ENCODE measurements around the gene EHMT2.
"Not testable (repeated sequence)": the region's sequence is repeated elsewhere in the genome, so short reads cannot be mapped to it uniquely, and the experiment has no call there.

The EHMT2 gene

DNA sequence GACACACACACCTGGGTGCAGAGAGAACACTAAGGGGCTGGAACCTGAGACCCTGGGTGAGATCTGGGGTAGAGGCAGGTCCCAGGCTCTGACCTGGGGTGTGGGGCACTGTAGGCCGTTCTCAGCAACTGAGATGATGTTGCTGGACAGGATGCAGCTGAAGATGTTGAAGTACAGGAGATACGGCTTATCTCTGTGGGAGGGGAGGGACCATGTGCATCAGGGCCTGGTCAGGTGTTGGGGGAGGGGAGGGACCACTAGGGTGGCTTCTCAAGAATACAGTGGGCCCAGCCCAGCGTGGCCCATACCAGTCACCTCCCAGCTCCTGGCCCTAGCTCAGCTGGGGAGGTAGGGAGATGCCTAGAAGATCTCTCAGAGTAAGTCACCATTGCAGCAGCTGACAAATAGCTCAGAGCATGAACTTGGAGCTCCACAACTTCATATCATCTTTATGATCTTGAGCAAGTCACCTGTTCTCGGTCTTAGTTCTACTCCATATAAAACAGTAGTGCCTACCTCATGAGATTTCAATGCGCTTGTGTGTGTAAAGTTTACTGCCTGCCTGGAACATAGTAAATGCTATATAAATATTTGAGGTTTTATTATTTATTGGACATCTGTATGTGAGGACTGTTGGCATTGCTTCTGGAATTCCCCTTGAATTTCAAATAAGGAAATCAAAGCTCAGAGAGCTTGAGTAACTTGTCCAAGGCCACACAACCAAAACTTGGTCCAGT, 22.5 kb downstream of the EHMT2 start:
- no peak for DNase-seq (ENCODE audit: insufficient read length)

DNA sequence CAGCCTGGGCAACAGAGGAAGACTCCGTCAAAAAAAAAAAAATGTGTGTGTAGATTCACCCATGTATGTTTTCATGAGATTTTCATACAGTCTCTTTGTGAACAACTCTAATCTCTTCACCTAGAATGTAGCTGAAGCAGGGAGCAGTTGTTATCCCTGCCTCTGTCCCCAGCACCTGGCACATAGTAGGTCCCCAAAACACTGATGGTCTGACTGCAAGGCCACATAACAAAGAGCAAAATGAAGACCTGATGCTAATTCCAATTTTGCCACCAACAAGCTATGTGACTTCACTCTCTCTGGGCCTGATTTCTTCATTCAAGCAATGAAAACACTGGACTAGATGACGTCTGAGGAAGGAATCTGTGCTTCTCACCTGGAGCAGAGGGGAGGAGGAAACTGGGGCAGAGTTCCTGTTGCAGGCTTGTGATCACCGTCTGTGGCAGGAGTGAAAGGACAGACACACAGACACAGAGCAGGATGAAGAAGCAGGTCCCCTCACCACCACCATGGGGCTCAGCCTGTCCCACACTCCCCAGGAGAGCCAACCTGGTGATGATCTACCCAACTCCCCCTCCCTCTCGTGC, 23.3 kb downstream of the EHMT2 start:
- FAIRE-seq = no peak
- no peak for DNase-seq (ENCODE audit: insufficient read length)
- no peak for TF ChIP-seq POLR2AphosphoS5 (IDR thresholded peaks at IDR 0.05; ENCODE audit: low read depth, low read length)
- TF ChIP-seq POLR2A (IDR thresholded peaks at IDR 0.05; ENCODE audit: low read depth, low read length) = no peak
- no peak for TF ChIP-seq TAF1 (IDR thresholded peaks at IDR 0.05; ENCODE audit: borderline replicate concordance, low read depth, low read length)

More for the DNA sequence above, 22.5 kb downstream of the EHMT2 start:
- no peak for TF ChIP-seq TAF1 (IDR thresholded peaks at IDR 0.05; ENCODE audit: borderline replicate concordance, low read depth, low read length)
- TF ChIP-seq POLR2AphosphoS5 (IDR thresholded peaks at IDR 0.05; ENCODE audit: low read depth, low read length) = no peak
- no peak for TF ChIP-seq POLR2A (IDR thresholded peaks at IDR 0.05; ENCODE audit: low read depth, low read length)
- FAIRE-seq = no peak

DNA sequence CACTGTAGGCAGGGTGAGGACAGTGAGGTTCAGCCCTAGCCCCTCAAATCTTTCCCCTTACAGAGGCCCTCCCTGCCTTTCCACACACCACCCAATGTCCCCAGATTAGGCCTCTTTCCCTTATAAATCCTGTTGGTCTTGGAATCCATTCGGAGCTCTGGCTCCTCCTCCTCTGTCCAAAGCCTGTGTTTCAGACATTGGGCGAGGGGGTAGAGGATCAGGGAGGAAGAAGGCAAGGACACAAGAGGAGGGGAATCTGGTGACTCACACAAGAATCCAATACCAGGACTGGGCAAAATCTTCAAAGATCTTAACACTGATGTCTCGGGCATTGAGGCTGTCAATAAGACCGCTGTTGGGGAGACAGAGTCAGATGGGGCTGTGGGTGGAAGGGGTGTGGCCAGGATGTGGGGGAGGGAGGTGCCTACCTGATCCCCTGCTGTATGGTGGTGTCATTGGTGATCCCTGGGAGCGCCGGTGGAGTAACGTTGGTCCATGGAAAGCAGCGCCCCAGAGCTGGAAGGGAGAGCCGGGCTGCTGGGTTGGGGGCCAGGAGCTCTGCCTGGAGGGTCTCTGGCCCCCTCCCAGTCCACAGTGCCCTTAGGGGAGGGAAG, 26.3 kb downstream of the EHMT2 start:
- no peak for TF ChIP-seq POLR2AphosphoS5 (IDR thresholded peaks at IDR 0.05; ENCODE audit: low read depth, low read length)
- no peak for TF ChIP-seq TAF1 (IDR thresholded peaks at IDR 0.05; ENCODE audit: borderline replicate concordance, low read depth, low read length)
- no peak for TF ChIP-seq POLR2A (IDR thresholded peaks at IDR 0.05; ENCODE audit: low read depth, low read length)
- DNase-seq (ENCODE audit: insufficient read length) (no peak), FAIRE-seq (no peak)

- TF ChIP-seq POLR2AphosphoS5 (IDR thresholded peaks at IDR 0.05; ENCODE audit: low read depth, low read length) (no peak), POLR2A (IDR thresholded peaks at IDR 0.05; ENCODE audit: low read depth, low read length) (no peak), TAF1 (IDR thresholded peaks at IDR 0.05; ENCODE audit: borderline replicate concordance, low read depth, low read length) (no peak)
- DNase-seq (ENCODE audit: insufficient read length) = no peak
- no peak for FAIRE-seq
These were observed 27.0 kb downstream of the EHMT2 start for GRCh38 chr6:31870385-31870921.

- FAIRE-seq (no peak), DNase-seq (ENCODE audit: insufficient read length) (no peak)
- TF ChIP-seq POLR2A (IDR thresholded peaks at IDR 0.05; ENCODE audit: low read depth, low read length) (no peak), TAF1 (IDR thresholded peaks at IDR 0.05; ENCODE audit: borderline replicate concordance, low read depth, low read length) (no peak), POLR2AphosphoS5 (IDR thresholded peaks at IDR 0.05; ENCODE audit: low read depth, low read length) (no peak)
These were observed 28.2 kb downstream of the EHMT2 start for GRCh38 chr6:31869343-31869742.

DNA sequence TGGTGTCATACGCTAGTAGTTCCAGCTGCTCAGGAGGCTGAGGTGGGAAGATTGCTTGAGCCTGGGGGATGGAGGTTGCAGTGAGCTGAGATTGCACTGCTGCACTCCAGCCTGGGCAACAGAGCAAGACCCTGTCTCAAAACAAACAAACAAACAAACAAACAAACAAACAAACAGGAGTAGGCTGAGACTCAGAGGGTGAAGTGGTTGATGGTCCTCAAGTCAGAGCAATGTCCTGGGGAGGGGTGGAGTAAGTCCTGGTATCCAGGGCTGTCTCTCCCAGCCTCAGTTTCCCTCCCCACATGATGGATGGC, 28.9 kb downstream of the EHMT2 start:
- FAIRE-seq; DNase-seq (ENCODE audit: insufficient read length): not testable (repeated sequence)

GRCh38 chr6:31865205-31866118, 32.0 kb downstream of the EHMT2 start:
- no peak for TF ChIP-seq POLR2AphosphoS5 (IDR thresholded peaks at IDR 0.05; ENCODE audit: low read depth, low read length)
- no peak for TF ChIP-seq TAF1 (IDR thresholded peaks at IDR 0.05; ENCODE audit: borderline replicate concordance, low read depth, low read length)
- no peak for TF ChIP-seq POLR2A (IDR thresholded peaks at IDR 0.05; ENCODE audit: low read depth, low read length)
- FAIRE-seq = no peak
- DNase-seq (ENCODE audit: insufficient read length) = no peak

GRCh38 chr6:31864818-31865204, 32.7 kb downstream of the EHMT2 start:
- TF ChIP-seq TAF1 (IDR thresholded peaks at IDR 0.05; ENCODE audit: borderline replicate concordance, low read depth, low read length) (no peak), POLR2AphosphoS5 (IDR thresholded peaks at IDR 0.05; ENCODE audit: low read depth, low read length) (no peak), POLR2A (IDR thresholded peaks at IDR 0.05; ENCODE audit: low read depth, low read length) (no peak)
- FAIRE-seq (no peak), DNase-seq (ENCODE audit: insufficient read length) (no peak)

- not testable (repeated sequence) for DNase-seq (ENCODE audit: insufficient read length)
These were observed 33.4 kb downstream of the EHMT2 start for GRCh38 chr6:31864123-31864562.

GRCh38 chr6:31862344-31863235, 34.9 kb downstream of the EHMT2 start, which contains the start of gene NEU1:
TSS of gene NEU1 (minus strand) at chr6:31862821. CDS start at chr6:31862776, 45 bp downstream.
- peak; percentile 98 for FAIRE-seq
- peak; percentile 99 for DNase-seq (ENCODE audit: insufficient read length)
- peak; percentile 98 for TF ChIP-seq POLR2A (IDR thresholded peaks at IDR 0.05; ENCODE audit: low read depth, low read length)
- peak; percentile 64; the same call in 1 of the 2 replicates for TF ChIP-seq TAF1 (IDR thresholded peaks at IDR 0.05; ENCODE audit: borderline replicate concordance, low read depth, low read length)
- TF ChIP-seq POLR2AphosphoS5 (IDR thresholded peaks at IDR 0.05; ENCODE audit: low read depth, low read length) = peak; percentile 96

More at GRCh38 chr6:31864123-31864562, 33.4 kb downstream of the EHMT2 start:
- FAIRE-seq = not testable (repeated sequence)

Measured in GM12892 (cell line).